CD4-positive, CD25-positive, alpha-beta regulatory T cell (primary cell): ENCODE data around the gene TMEM38A. TPM values are rescaled to one million over a fixed set of nuclear protein-coding genes. Genes with fewer than 3 reads are reported as not detected.

Experiments
- ATAC-seq, 2 donors: fragments of 150-1000 bp; cut with Tn5 transposase; one replicate each; pipeline ENCODE4 v1.10.0; 2021; ENCODE audit warnings: low read depth in 2 of 2, moderate number of reproducible peaks in 2 of 2, moderate library complexity in 1 of 2
- DNase-seq, 3 donors: peaks; one replicate each; pipeline versions ENCODE4 v3.0.0 to v3.0.0-alpha.2; 2012 to 2022; ENCODE audit warnings: mixed read lengths in 1 of 3
- H3K27ac ChIP-seq: one replicate; pipeline ENCODE4 v1.7.0; 2013; ENCODE audit warnings: mild to moderate bottlenecking, low read length; ENCODE audit not compliant: insufficient read depth, poor library complexity, severe bottlenecking
- H3K27me3 ChIP-seq: one replicate; pipeline ENCODE4 v1.7.0; 2013; ENCODE audit warnings: low read length; ENCODE audit not compliant: control insufficient read depth, insufficient read depth
- H3K36me3 ChIP-seq: one replicate; pipeline ENCODE4 v1.7.0; 2013; ENCODE audit warnings: mild to moderate bottlenecking, low read length, moderate library complexity; ENCODE audit not compliant: control insufficient read depth, insufficient read depth
- H3K4me1 ChIP-seq: 2 replicates; pipeline ENCODE4 v1.7.0; 2013; ENCODE audit warnings: mild to moderate bottlenecking, low read length; ENCODE audit not compliant: insufficient read depth, control insufficient read depth, poor library complexity, severe bottlenecking
- H3K4me3 ChIP-seq: one replicate; pipeline ENCODE4 v1.7.0; 2013; ENCODE audit warnings: low read depth, mild to moderate bottlenecking, low read length, moderate library complexity
- H3K9me3 ChIP-seq, 2 experiments: 1 replicate in 1 of 2; 2 replicates in 1 of 2; pipeline ENCODE4 v1.7.0; 2013; ENCODE audit warnings: low read length in 2 of 2, mild to moderate bottlenecking in 1 of 2, moderate library complexity in 1 of 2; ENCODE audit not compliant: control insufficient read depth in 2 of 2
- H3K27ac Mint-ChIP-seq, 3 donors: one replicate each; pipeline ENCODE4 v1.8.0; 2020 to 2022; ENCODE audit warnings: mild to moderate bottlenecking in 3 of 3, mixed read lengths in 3 of 3, moderate library complexity in 2 of 3
- H3K27me3 Mint-ChIP-seq: one replicate; pipeline ENCODE4 v1.8.0; 2022; ENCODE audit warnings: mild to moderate bottlenecking, mixed read lengths
- H3K36me3 Mint-ChIP-seq: one replicate; pipeline ENCODE4 v1.8.0; 2020; ENCODE audit warnings: mixed read lengths
- H3K4me1 Mint-ChIP-seq, 4 donors: one replicate each; pipeline ENCODE4 v1.8.0; 2020 to 2022; ENCODE audit warnings: mixed read lengths in 4 of 4, mild to moderate bottlenecking in 1 of 4
- H3K4me3 Mint-ChIP-seq, 4 donors: one replicate each; pipeline ENCODE4 v1.8.0; 2020 to 2022; ENCODE audit warnings: mild to moderate bottlenecking in 4 of 4, mixed read lengths in 4 of 4, moderate library complexity in 3 of 4
- H3K9me3 Mint-ChIP-seq, 7 donors: one replicate each; pipeline ENCODE4 v1.8.0; 2020 to 2022; ENCODE audit warnings: mixed read lengths in 7 of 7, mild to moderate bottlenecking in 3 of 7, moderate library complexity in 2 of 7
- polyA plus RNA-seq, 4 donors: library from polyadenylated mRNA; unstranded; fragments of 300-500 nt; fragmentation: Illumina TruSeq; gene quantifications; one replicate each; pipeline ENCODE4 v1.2.3, GENCODE V29; 2021
- total RNA-seq: library from RNA; stranded (reverse); gene quantifications from one replicate; pipeline ENCODE4 v1.2.3, GENCODE V29; 2022

The TMEM38A gene, protein sequence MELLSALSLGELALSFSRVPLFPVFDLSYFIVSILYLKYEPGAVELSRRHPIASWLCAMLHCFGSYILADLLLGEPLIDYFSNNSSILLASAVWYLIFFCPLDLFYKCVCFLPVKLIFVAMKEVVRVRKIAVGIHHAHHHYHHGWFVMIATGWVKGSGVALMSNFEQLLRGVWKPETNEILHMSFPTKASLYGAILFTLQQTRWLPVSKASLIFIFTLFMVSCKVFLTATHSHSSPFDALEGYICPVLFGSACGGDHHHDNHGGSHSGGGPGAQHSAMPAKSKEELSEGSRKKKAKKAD
- total RNA-seq (1.0 TPM), polyA plus RNA-seq (1 to 10 TPM; 2.7 to 5.7 (median 3.8) TPM)

- ATAC-seq (no peak), DNase-seq (peak; percentile 22 to 54 (median 27))
- Mint-ChIP-seq H3K4me1 (peaks cover 11 to 63% (median 35%) of the 10 kb centered on the region in 4 donors), H3K9me3 (no peaks in the 10 kb centered on the region), H3K27ac (peak within 1 kb of the TSS; percentile 85 to 100 (median 97)), H3K4me3 (peak within 1 kb of the TSS; percentile 96 to 99 (median 99)), H3K27me3 (peaks cover 6% of the 10 kb centered on the region), H3K36me3 (peaks cover 14% of the 10 kb centered on the region)
- no peaks in the 10 kb centered on the region for H3K27me3 ChIP-seq
- no peaks in the 10 kb centered on the region for H3K9me3 ChIP-seq
- H3K36me3 ChIP-seq = peaks cover 28% of the 10 kb centered on the region
- peak within 1 kb of the TSS; percentile 92 for H3K27ac ChIP-seq
- peaks cover 42% of the 10 kb centered on the region for H3K4me1 ChIP-seq
- H3K4me3 ChIP-seq = peak within 1 kb of the TSS; percentile 80
These were observed at the start of gene TMEM38A for GRCh38 chr19:16660763-16661479. Gene TMEM38A (plus strand): TSS chr19:16661139. CDS start chr19:16661218, 79 bp downstream.

- ATAC-seq (no peak), DNase-seq (no peak)
- H3K27me3 ChIP-seq = no peaks in the 10 kb centered on the region
- Mint-ChIP-seq H3K4me1 (peaks cover 13 to 87% (median 55%) of the 10 kb centered on the region in 4 donors), H3K36me3 (peaks cover 8% of the 10 kb centered on the region), H3K4me3 (no peak overlapping the region), H3K27me3 (no peaks in the 10 kb centered on the region), H3K9me3 (no peaks in the 10 kb centered on the region), H3K27ac (peak overlapping the region; percentile 9 to 75 (median 62))
- no peaks in the 10 kb centered on the region for H3K36me3 ChIP-seq
- no peak overlapping the region for H3K4me3 ChIP-seq
- H3K9me3 ChIP-seq = no peaks in the 10 kb centered on the region
- H3K4me1 ChIP-seq = peaks cover 25% of the 10 kb centered on the region
- H3K27ac ChIP-seq = no peak overlapping the region
These were observed 48.3 kb upstream of the TMEM38A start for GRCh38 chr19:16612636-16613035.

- no peaks in the 10 kb centered on the region for H3K36me3 ChIP-seq
- Mint-ChIP-seq H3K4me1 (peaks cover 7 to 87% (median 51%) of the 10 kb centered on the region in 4 donors), H3K4me3 (no peak overlapping the region), H3K27ac (peak overlapping the region in 2 of 3 donors; percentile 58 to 62), H3K36me3 (peaks cover 4% of the 10 kb centered on the region), H3K9me3 (no peaks in the 10 kb centered on the region), H3K27me3 (no peaks in the 10 kb centered on the region)
- no peak for ATAC-seq
- H3K27me3 ChIP-seq = no peaks in the 10 kb centered on the region
- DNase-seq = no peak
- H3K27ac ChIP-seq = no peak overlapping the region
- H3K9me3 ChIP-seq = no peaks in the 10 kb centered on the region
- H3K4me3 ChIP-seq = no peak overlapping the region
- H3K4me1 ChIP-seq = peaks cover 25% of the 10 kb centered on the region
These were observed 47.1 kb upstream of the TMEM38A start for GRCh38 chr19:16613841-16614240.

- no peak overlapping the region for H3K4me3 ChIP-seq
- no peak overlapping the region for H3K27ac ChIP-seq
- Mint-ChIP-seq H3K9me3 (no peaks in the 10 kb centered on the region), H3K4me1 (peaks cover 6 to 89% (median 56%) of the 10 kb centered on the region in 4 donors), H3K27me3 (no peaks in the 10 kb centered on the region), H3K27ac (peak overlapping the region; percentile 47 to 91 (median 84)), H3K4me3 (peak overlapping the region in 3 of 4 donors; percentile 44 to 73 (median 56)), H3K36me3 (peaks cover 4% of the 10 kb centered on the region)
- H3K27me3 ChIP-seq = no peaks in the 10 kb centered on the region
- H3K36me3 ChIP-seq = no peaks in the 10 kb centered on the region
- ATAC-seq (no peak), DNase-seq (no peak)
- no peaks in the 10 kb centered on the region for H3K9me3 ChIP-seq
- H3K4me1 ChIP-seq = peaks cover 30% of the 10 kb centered on the region
These were observed 46.0 kb upstream of the TMEM38A start for GRCh38 chr19:16614941-16615340.

DNA sequence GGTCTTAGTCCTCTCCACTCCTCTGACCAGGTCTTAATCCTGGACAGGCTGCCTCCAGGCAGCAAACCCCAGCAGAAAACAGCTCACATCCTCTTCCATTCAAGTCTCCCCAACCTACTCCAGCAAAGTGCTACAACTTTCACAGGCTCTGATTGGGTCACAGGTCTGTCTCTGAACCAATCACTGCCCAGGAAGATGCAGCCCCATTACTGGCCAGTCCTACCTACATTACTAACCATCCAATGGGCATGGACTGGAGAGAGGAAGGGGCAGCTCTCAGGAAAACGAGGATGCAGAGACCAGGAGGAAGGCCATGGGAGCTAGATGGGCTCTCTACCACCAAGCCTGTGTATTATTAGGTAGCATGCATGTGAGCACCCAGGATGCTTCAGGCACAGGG lies 45.1 kb upstream of the TMEM38A start:
- H3K9me3 Mint-ChIP-seq = no peaks in the 10 kb centered on the region
- Histone ChIP-seq H3K4me3 (no peak overlapping the region), H3K27me3 (no peaks in the 10 kb centered on the region), H3K36me3 (peaks cover 3% of the 10 kb centered on the region), H3K27ac (no peak overlapping the region), H3K4me1 (peaks cover 29% of the 10 kb centered on the region), H3K9me3 (no peaks in the 10 kb centered on the region)
- H3K4me1 Mint-ChIP-seq = peaks cover 3 to 91% (median 53%) of the 10 kb centered on the region in 4 donors
- H3K36me3 Mint-ChIP-seq = peaks cover 4% of the 10 kb centered on the region
- H3K27me3 Mint-ChIP-seq = no peaks in the 10 kb centered on the region
- H3K27ac Mint-ChIP-seq = peak overlapping the region in 1 of 3 donors; percentile 91
- ATAC-seq = peak in 1 of 2 donors; percentile 18
- no peak overlapping the region for H3K4me3 Mint-ChIP-seq
- no peak for DNase-seq

- H3K27me3 Mint-ChIP-seq = no peaks in the 10 kb centered on the region
- no peak overlapping the region for H3K27ac ChIP-seq
- ATAC-seq = no peak
- H3K36me3 ChIP-seq = peaks cover 13% of the 10 kb centered on the region
- peak overlapping the region in 1 of 3 donors; percentile 36 for H3K27ac Mint-ChIP-seq
- no peaks in the 10 kb centered on the region for H3K9me3 ChIP-seq
- no peaks in the 10 kb centered on the region for H3K27me3 ChIP-seq
- H3K36me3 Mint-ChIP-seq = peaks cover 4% of the 10 kb centered on the region
- DNase-seq = no peak
- H3K9me3 Mint-ChIP-seq = no peaks in the 10 kb centered on the region
- H3K4me3 Mint-ChIP-seq = no peak overlapping the region
- peaks cover 0 to 87% (median 44%) of the 10 kb centered on the region in 4 donors for H3K4me1 Mint-ChIP-seq
- peaks cover 29% of the 10 kb centered on the region for H3K4me1 ChIP-seq
- no peak overlapping the region for H3K4me3 ChIP-seq
These were observed 42.7 kb upstream of the TMEM38A start for GRCh38 chr19:16618248-16618647.

- Histone ChIP-seq H3K4me1 (peaks cover 29% of the 10 kb centered on the region), H3K27me3 (no peaks in the 10 kb centered on the region), H3K36me3 (peaks cover 20% of the 10 kb centered on the region), H3K4me3 (no peak overlapping the region), H3K27ac (no peak overlapping the region), H3K9me3 (no peaks in the 10 kb centered on the region)
- Mint-ChIP-seq H3K27me3 (no peaks in the 10 kb centered on the region), H3K4me3 (no peak overlapping the region), H3K9me3 (no peaks in the 10 kb centered on the region), H3K36me3 (peaks cover 4% of the 10 kb centered on the region), H3K27ac (no peak overlapping the region), H3K4me1 (peaks cover 0 to 88% (median 49%) of the 10 kb centered on the region in 4 donors)
- DNase-seq = no peak
- ATAC-seq = no peak
These were observed 41.5 kb upstream of the TMEM38A start for GRCh38 chr19:16619457-16619856.
